ENCODE data around the gene UGT2B11.
"Not testable (repeated sequence)": the region's sequence is repeated elsewhere in the genome, so short reads cannot be mapped to it uniquely, and the experiment has no call there.

UGT2B11 gene

GRCh38 chr4:69167300-69167699, 47.2 kb downstream of the UGT2B11 start:
- no peak for DNase-seq

GRCh38 chr4:69166376-69166775, 48.2 kb downstream of the UGT2B11 start:
- DNase-seq: not testable (repeated sequence)

- not testable (repeated sequence) for DNase-seq
These were observed 48.8 kb downstream of the UGT2B11 start for GRCh38 chr4:69165707-69166106.

GRCh38 chr4:69156913-69157312, 57.6 kb downstream of the UGT2B11 start:
- DNase-seq: no peak

- no peak for DNase-seq
These were observed 60.5 kb downstream of the UGT2B11 start for GRCh38 chr4:69154021-69154420.
